HepG2 (cell line): ENCODE measurements around the gene SEMA3B. TPM values are rescaled to one million over a fixed set of nuclear protein-coding genes. Genes with fewer than 3 reads are reported as not detected.
A peak's percentile ranks its signal among the peaks of the same experiment; 100 is the strongest.

Source experiments
- ARNT ChIP-seq: fragments of 450-650 bp; IDR thresholded peaks from 2 replicates; pipeline ENCODE4 v1.6.1; 2017
- BRD4 ChIP-seq: sonication (generic); formaldehyde crosslinking; IDR thresholded peaks from 2 replicates; pipeline ENCODE4 v1.4.0; 2020; ENCODE audit warnings: missing genetic modification reagents
- GABPA ChIP-seq, 2 experiments: IDR thresholded peaks; 2 replicates each; pipeline ENCODE4 v1.6.1; 2011 to 2016; ENCODE audit warnings: low read depth in 2 of 2, low read length in 1 of 2, missing biosample characterization in 1 of 2, missing genetic modification characterization in 1 of 2
- HNRNPK ChIP-seq: fragments of 200-400 bp; formaldehyde crosslinking; IDR thresholded peaks from 2 replicates; pipeline ENCODE4 v1.6.1; 2018; ENCODE audit warnings: low read length, low read depth, moderate library complexity, mild to moderate bottlenecking; ENCODE audit not compliant: poor library complexity, severe bottlenecking
- KLF16 ChIP-seq, 2 experiments: sonication (generic) in 1 of 2; formaldehyde crosslinking in 1 of 2; IDR thresholded peaks; 2 replicates each; pipeline versions ENCODE4 v1.6.1 to v1.8.0; 2016 to 2023; ENCODE audit warnings: missing genetic modification reagents in 2 of 2, missing compliant biosample characterization in 1 of 2
- NFYB ChIP-seq: sonication (generic); formaldehyde crosslinking; IDR thresholded peaks from 2 replicates; pipeline ENCODE4 v1.4.0; 2020; ENCODE audit warnings: missing genetic modification reagents
- ZNF143 ChIP-seq: sonication (generic); formaldehyde crosslinking; IDR thresholded peaks from 2 replicates; pipeline ENCODE4 v1.4.0; 2020; ENCODE audit warnings: missing genetic modification reagents
- ZNF431 ChIP-seq: sonication (generic); formaldehyde crosslinking; IDR thresholded peaks from 2 replicates; pipeline ENCODE4 v1.9.0; 2022; ENCODE audit warnings: missing genetic modification reagents, low read depth, mild to moderate bottlenecking, borderline replicate concordance
- ZNF841 ChIP-seq: sonication (generic); formaldehyde crosslinking; IDR thresholded peaks from 2 replicates; pipeline ENCODE4 v1.8.1; 2023; ENCODE audit warnings: missing genetic modification reagents, borderline replicate concordance
- ZNF878 ChIP-seq: sonication (generic); formaldehyde crosslinking; IDR thresholded peaks from 2 replicates; pipeline ENCODE4 v1.8.1; 2023; ENCODE audit warnings: mild to moderate bottlenecking, missing genetic modification reagents, moderate library complexity
- ZSCAN31 ChIP-seq: sonication (generic); formaldehyde crosslinking; IDR thresholded peaks from 2 replicates; pipeline ENCODE4 v1.5.0; 2020; ENCODE audit warnings: low read depth, mild to moderate bottlenecking, missing genetic modification reagents
- polyA plus RNA-seq, 8 experiments: library from polyadenylated mRNA; depleted of rRNA in 3 of 8; stranded (reverse) in 7 of 8; unstranded in 1 of 8; fragments of >200 nt; fragmentation: Illumina TruSeq in 4 of 8; extraction: Trizol in 4 of 8; gene quantifications; 2 replicates each; pipeline versions ENCODE4 v1.2.1 to v1.2.3, GENCODE V29; 2011 to 2016; ENCODE audit warnings: low read depth in 4 of 8, missing spikeins in 1 of 8, mixed read lengths in 1 of 8; ENCODE audit not compliant: insufficient read depth in 1 of 8
- total RNA-seq, 5 experiments: library from RNA; depleted of rRNA; stranded (reverse); fragments of >200 nt; fragmentation: Illumina TruSeq; extraction: Trizol; gene quantifications; 2 replicates each; pipeline ENCODE4 v1.2.3, GENCODE V29; 2016; ENCODE audit warnings: low read depth in 1 of 5
- TF ChIP-seq, protein P1 (sequence below): sonication (generic); formaldehyde crosslinking; conservative IDR thresholded peaks from 2 replicates; pipeline ENCODE4 v1.4.0; 2020; ENCODE audit warnings: missing genetic modification reagents
- TF ChIP-seq, protein P2 (sequence below): sonication (generic); formaldehyde crosslinking; IDR thresholded peaks from 2 replicates; pipeline ENCODE4 v1.5.0; 2020; ENCODE audit warnings: mild to moderate bottlenecking, missing genetic modification reagents, borderline replicate concordance

The SEMA3B gene
- total and polyA plus RNA-seq, 2 of the 13 experiments (the other 11 are each of a cell fraction or from before 2014, with no cell fraction given) = 93.2 to 158 TPM

DNA sequence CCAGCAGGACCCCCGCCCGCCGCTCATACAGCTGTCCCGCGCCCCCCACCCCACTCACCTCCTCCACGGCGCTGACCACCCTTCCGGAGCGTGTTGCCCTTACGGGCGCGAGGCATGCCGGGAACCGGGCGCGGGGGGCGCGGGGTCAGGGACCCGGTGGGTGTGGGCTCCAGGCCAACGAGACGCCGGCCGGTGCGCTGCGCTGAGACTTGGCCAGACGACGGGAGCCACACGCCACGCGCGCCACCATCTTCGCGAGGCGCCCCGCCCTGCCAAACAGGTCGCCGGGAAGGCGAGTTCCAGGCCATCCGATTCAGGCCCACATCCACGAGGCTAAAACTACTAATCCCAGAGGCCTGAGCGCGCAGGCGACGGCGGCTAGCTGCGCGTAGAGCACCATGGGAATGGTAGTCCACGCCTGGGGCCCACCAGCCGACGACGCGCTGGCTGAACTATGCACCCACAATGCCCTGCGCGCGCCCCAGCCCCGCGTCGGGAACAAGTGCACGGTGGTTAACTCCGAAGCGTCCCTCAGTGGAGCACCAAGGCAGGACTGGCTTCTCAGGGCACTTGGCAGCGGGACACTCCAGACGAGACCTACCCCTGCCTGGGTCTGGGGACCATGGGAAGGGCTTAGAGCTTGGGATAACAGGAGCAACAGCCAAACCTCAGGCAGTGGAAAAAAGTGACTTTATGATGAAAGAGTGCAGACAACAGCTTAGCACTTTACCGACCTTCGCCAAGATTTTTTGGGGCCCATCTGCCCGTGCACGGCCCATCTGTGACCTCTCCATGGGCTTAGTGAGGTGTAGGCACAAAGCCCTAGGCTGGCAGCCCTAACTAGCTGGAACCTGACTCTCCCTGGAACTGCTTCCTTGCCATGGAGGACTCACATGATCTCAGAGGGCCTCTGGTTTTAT is 23.5 kb downstream of the SEMA3B start, which contains the start of gene IFRD2 (continued):
- TF ChIP-seq, protein P1, sequence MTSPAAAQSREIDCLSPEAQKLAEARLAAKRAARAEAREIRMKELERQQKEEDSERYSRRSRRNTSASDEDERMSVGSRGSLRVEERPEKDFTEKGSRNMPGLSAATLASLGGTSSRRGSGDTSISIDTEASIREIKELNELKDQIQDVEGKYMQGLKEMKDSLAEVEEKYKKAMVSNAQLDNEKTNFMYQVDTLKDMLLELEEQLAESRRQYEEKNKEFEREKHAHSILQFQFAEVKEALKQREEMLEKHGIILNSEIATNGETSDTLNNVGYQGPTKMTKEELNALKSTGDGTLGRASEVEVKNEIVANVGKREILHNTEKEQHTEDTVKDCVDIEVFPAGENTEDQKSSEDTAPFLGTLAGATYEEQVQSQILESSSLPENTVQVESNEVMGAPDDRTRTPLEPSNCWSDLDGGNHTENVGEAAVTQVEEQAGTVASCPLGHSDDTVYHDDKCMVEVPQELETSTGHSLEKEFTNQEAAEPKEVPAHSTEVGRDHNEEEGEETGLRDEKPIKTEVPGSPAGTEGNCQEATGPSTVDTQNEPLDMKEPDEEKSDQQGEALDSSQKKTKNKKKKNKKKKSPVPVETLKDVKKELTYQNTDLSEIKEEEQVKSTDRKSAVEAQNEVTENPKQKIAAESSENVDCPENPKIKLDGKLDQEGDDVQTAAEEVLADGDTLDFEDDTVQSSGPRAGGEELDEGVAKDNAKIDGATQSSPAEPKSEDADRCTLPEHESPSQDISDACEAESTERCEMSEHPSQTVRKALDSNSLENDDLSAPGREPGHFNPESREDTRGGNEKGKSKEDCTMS (CRISPR knock-in tag) = no peak
- TF ChIP-seq ZSCAN31 (CRISPR knock-in tag) (peak; percentile 86), ZNF143 (peak; percentile 97), ZNF841 (CRISPR knock-in tag) (no peak), ARNT (no peak), ZNF431 (CRISPR knock-in tag) (no peak), ZNF878 (no peak), BRD4 (no peak; the same call in 1 of the 2 replicates), GABPA (IDR thresholded peaks at IDR 0.05; ENCODE audit: low read depth, low read length) (no peak), GABPA (CRISPR knock-in tag; IDR thresholded peaks at IDR 0.05; ENCODE audit: low read depth) (peak; percentile 83), NFYB (CRISPR knock-in tag) (peak; percentile 57), HNRNPK (peak; percentile 48), KLF16 (CRISPR knock-in tag; IDR thresholded peaks at IDR 0.05) (0 out of 4 replicates have a peak, but pooled peaks of 1 of the 2 experiments have one; percentile 64)
- TF ChIP-seq, protein P2, sequence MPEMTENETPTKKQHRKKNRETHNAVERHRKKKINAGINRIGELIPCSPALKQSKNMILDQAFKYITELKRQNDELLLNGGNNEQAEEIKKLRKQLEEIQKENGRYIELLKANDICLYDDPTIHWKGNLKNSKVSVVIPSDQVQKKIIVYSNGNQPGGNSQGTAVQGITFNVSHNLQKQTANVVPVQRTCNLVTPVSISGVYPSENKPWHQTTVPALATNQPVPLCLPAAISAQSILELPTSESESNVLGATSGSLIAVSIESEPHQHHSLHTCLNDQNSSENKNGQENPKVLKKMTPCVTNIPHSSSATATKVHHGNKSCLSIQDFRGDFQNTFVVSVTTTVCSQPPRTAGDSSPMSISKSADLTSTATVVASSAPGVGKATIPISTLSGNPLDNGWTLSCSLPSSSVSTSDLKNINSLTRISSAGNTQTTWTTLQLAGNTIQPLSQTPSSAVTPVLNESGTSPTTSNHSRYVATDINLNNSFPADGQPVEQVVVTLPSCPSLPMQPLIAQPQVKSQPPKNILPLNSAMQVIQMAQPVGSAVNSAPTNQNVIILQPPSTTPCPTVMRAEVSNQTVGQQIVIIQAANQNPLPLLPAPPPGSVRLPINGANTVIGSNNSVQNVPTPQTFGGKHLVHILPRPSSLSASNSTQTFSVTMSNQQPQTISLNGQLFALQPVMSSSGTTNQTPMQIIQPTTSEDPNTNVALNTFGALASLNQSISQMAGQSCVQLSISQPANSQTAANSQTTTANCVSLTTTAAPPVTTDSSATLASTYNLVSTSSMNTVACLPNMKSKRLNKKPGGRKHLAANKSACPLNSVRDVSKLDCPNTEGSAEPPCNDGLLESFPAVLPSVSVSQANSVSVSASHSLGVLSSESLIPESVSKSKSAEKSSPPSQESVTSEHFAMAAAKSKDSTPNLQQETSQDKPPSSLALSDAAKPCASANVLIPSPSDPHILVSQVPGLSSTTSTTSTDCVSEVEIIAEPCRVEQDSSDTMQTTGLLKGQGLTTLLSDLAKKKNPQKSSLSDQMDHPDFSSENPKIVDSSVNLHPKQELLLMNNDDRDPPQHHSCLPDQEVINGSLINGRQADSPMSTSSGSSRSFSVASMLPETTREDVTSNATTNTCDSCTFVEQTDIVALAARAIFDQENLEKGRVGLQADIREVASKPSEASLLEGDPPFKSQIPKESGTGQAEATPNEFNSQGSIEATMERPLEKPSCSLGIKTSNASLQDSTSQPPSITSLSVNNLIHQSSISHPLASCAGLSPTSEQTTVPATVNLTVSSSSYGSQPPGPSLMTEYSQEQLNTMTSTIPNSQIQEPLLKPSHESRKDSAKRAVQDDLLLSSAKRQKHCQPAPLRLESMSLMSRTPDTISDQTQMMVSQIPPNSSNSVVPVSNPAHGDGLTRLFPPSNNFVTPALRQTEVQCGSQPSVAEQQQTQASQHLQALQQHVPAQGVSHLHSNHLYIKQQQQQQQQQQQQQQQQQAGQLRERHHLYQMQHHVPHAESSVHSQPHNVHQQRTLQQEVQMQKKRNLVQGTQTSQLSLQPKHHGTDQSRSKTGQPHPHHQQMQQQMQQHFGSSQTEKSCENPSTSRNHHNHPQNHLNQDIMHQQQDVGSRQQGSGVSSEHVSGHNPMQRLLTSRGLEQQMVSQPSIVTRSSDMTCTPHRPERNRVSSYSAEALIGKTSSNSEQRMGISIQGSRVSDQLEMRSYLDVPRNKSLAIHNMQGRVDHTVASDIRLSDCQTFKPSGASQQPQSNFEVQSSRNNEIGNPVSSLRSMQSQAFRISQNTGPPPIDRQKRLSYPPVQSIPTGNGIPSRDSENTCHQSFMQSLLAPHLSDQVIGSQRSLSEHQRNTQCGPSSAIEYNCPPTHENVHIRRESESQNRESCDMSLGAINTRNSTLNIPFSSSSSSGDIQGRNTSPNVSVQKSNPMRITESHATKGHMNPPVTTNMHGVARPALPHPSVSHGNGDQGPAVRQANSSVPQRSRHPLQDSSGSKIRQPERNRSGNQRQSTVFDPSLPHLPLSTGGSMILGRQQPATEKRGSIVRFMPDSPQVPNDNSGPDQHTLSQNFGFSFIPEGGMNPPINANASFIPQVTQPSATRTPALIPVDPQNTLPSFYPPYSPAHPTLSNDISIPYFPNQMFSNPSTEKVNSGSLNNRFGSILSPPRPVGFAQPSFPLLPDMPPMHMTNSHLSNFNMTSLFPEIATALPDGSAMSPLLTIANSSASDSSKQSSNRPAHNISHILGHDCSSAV (CRISPR knock-in tag) = no peak
